IMR-90 (cell line): Measurements from ENCODE around the gene MTMR4. TPM values are rescaled to one million over a fixed set of nuclear protein-coding genes. Genes with fewer than 3 reads are reported as not detected.
A peak's percentile ranks its signal among the peaks of the same experiment; 100 is the strongest.

ENCODE experiments used
- ATAC-seq: fragments of 200-7000 bp; cut with Tn5 transposase; 2 replicates; pipeline ENCODE4 v1.9.1; 2020; ENCODE audit warnings: low read depth, mild to moderate bottlenecking, moderate library complexity
- BruUV-seq: library from RNA; stranded (reverse); fragments of 400-500 nt; replicated peaks from 2 replicates; lab custom pipeline; 2021; lab: Mats Ljungman, UMichigan
- CTCF ChIA-PET: fragments of 300-600 bp; formaldehyde crosslinking; extraction: SDS; loops from one replicate; lab custom pipeline; 2021; ENCODE audit warnings: antibody characterized with exemption; lab: Yijun Ruan, JAX
- POLR2A ChIA-PET: fragments of 300-600 bp; sonication (Branson Sonifier 250); formaldehyde crosslinking; loops from one replicate; lab custom pipeline; 2022; ENCODE audit warnings: antibody characterized with exemption; ENCODE audit not compliant: unreplicated experiment; lab: Charles Lee
- DNase-seq: peaks from one replicate; pipeline ENCODE4 v3.0.0; 2013
- H2AFZ ChIP-seq: replicated peaks from 2 replicates; pipeline ENCODE3; 2013; ENCODE audit warnings: low read length, mild to moderate bottlenecking; ENCODE audit not compliant: poor library complexity
- H2AK5ac ChIP-seq: 2 replicates; pipeline ENCODE4 v1.6.1; 2013; ENCODE audit warnings: low read depth, low read length, inconsistent platforms
- H2AK9ac ChIP-seq: replicated peaks from 2 replicates; pipeline ENCODE3; 2013; ENCODE audit warnings: mild to moderate bottlenecking, low read depth, low read length, moderate library complexity; ENCODE audit not compliant: poor library complexity
- H2BK120ac ChIP-seq: 2 replicates; pipeline ENCODE4 v1.6.1; 2013; ENCODE audit warnings: low read depth, low read length, inconsistent platforms
- H2BK15ac ChIP-seq: 3 replicates; pipeline ENCODE4 v1.6.1; 2013; ENCODE audit warnings: low read depth, low read length, inconsistent platforms
- H2BK20ac ChIP-seq: 2 replicates; pipeline ENCODE4 v1.6.1; 2013; ENCODE audit warnings: low read depth, mild to moderate bottlenecking, inconsistent platforms, low read length, moderate library complexity
- H2BK5ac ChIP-seq: 2 replicates; pipeline ENCODE4 v1.6.1; 2013; ENCODE audit warnings: mild to moderate bottlenecking, low read depth, low read length, inconsistent platforms; ENCODE audit not compliant: poor library complexity, severe bottlenecking
- H3K14ac ChIP-seq: replicated peaks from 2 replicates; pipeline ENCODE4 v1.6.1; 2013; ENCODE audit warnings: low read depth, low read length, inconsistent platforms
- H3K18ac ChIP-seq: 2 replicates; pipeline ENCODE4 v1.6.1; 2013; ENCODE audit warnings: low read depth, low read length, control low read depth
- H3K23ac ChIP-seq: 2 replicates; pipeline ENCODE4 v1.6.1; 2013; ENCODE audit warnings: low read depth, low read length, inconsistent platforms
- H3K27ac ChIP-seq: 2 replicates; pipeline ENCODE4 v1.5.1; 2013; ENCODE audit warnings: mild to moderate bottlenecking, control low read depth, low read length; ENCODE audit not compliant: insufficient read depth
- H3K27me3 ChIP-seq: 2 replicates; pipeline ENCODE4 v1.6.1; 2013; ENCODE audit warnings: low read length; ENCODE audit not compliant: control insufficient read depth, insufficient read depth
- H3K36me3 ChIP-seq: 2 replicates; pipeline ENCODE4 v1.6.1; 2013; ENCODE audit warnings: low read length, mixed read lengths; ENCODE audit not compliant: control insufficient read depth, insufficient read depth
- H3K4ac ChIP-seq: 2 replicates; pipeline ENCODE4 v1.6.1; 2013; ENCODE audit warnings: low read depth, low read length, inconsistent platforms
- H3K4me1 ChIP-seq: 2 replicates; pipeline ENCODE4 v1.6.1; 2013; ENCODE audit warnings: low read length, mixed read lengths; ENCODE audit not compliant: control insufficient read depth, insufficient read depth
- H3K4me2 ChIP-seq: 2 replicates; pipeline ENCODE4 v1.6.1; 2013; ENCODE audit warnings: low read depth, mild to moderate bottlenecking, control low read depth, low read length, moderate library complexity
- H3K4me3 ChIP-seq: 2 replicates; pipeline ENCODE4 v1.5.1; 2013; ENCODE audit warnings: low read depth, mild to moderate bottlenecking, control low read depth, low read length, moderate library complexity; ENCODE audit not compliant: insufficient read depth
- H3K56ac ChIP-seq: 2 replicates; pipeline ENCODE4 v1.6.1; 2013; ENCODE audit warnings: low read length, inconsistent platforms; ENCODE audit not compliant: insufficient read depth; ENCODE audit errors: extremely low read depth
- H3K79me1 ChIP-seq, 2 experiments: 2 replicates each; pipeline ENCODE4 v1.6.1; 2013; ENCODE audit warnings: low read length in 2 of 2, inconsistent platforms in 1 of 2, low read depth in 1 of 2
- H3K9ac ChIP-seq: 2 replicates; pipeline ENCODE4 v1.6.1; 2013; ENCODE audit warnings: low read depth, low read length, control low read depth
- H3K9me1 ChIP-seq: 2 replicates; pipeline ENCODE4 v1.6.1; 2013; ENCODE audit warnings: low read length, inconsistent platforms; ENCODE audit not compliant: insufficient read depth
- H3K9me3 ChIP-seq: 2 replicates; pipeline ENCODE4 v1.6.1; 2013; ENCODE audit warnings: low read length; ENCODE audit not compliant: control insufficient read depth, insufficient read depth
- H4K20me1 ChIP-seq: 2 replicates; pipeline ENCODE4 v1.6.1; 2013; ENCODE audit warnings: low read length, inconsistent platforms; ENCODE audit not compliant: insufficient read depth
- H4K5ac ChIP-seq: 2 replicates; pipeline ENCODE4 v1.6.1; 2013; ENCODE audit warnings: mild to moderate bottlenecking, low read depth, low read length, control low read depth
- H4K8ac ChIP-seq, 2 experiments: 2 replicates each; pipeline ENCODE4 v1.6.1; 2013; ENCODE audit warnings: low read depth in 2 of 2, low read length in 2 of 2, control low read depth in 1 of 2, inconsistent platforms in 1 of 2
- H4K91ac ChIP-seq: 2 replicates; pipeline ENCODE4 v1.6.1; 2013; ENCODE audit warnings: low read depth, low read length, inconsistent platforms; ENCODE audit not compliant: insufficient read depth
- MAZ ChIP-seq: IDR thresholded peaks from 2 replicates; pipeline ENCODE4 v1.6.1; 2012; ENCODE audit warnings: low read depth, mild to moderate bottlenecking, low read length, improper control_type of control experiment, moderate library complexity, borderline replicate concordance
- SMC3 ChIP-seq: fragments of 150-350 bp; IDR thresholded peaks from 2 replicates; pipeline ENCODE4 v1.6.1; 2016; ENCODE audit warnings: low read depth, mild to moderate bottlenecking, antibody characterized with exemption, low read length, moderate library complexity
- WGBS, 2 experiments: methylation state at CpG; one replicate each; pipeline versions ENCODE4 v1.1.5 to v1.1.7; 2013; ENCODE audit warnings: missing lambda C conversion rate in 2 of 2; ENCODE audit not compliant: insufficient read length in 1 of 2; ENCODE audit errors: extremely low coverage in 2 of 2; 5-methylcytosine and 5-hydroxymethylcytosine counted together
- dilution Hi-C: fragments of 300-500 bp; cut with HindIII; formaldehyde crosslinking; loops from one replicate; pipeline ENCODE4 v1.14.3; 2018; ENCODE audit warnings: low sequenced_read_pairs; ENCODE audit not compliant: unreplicated experiment
- in situ Hi-C: fragments of 300-500 bp; cut with MboI; formaldehyde crosslinking; loops from 3 replicates; pipeline ENCODE4 v1.14.3; 2019; ENCODE audit warnings: low sequenced_read_pairs, inconsistent platforms, mixed read lengths
- intact Hi-C: fragments of 100-400 bp; cut with micrococcal nuclease; formaldehyde crosslinking; loops from 2 replicates; pipeline ENCODE4 v1.10.0; 2022
- polyA plus RNA-seq, 3 experiments: library from polyadenylated mRNA; depleted of rRNA; stranded (reverse); fragments of >200 nt; gene quantifications; 2 replicates each; pipeline ENCODE4 v1.2.3, GENCODE V29; 2012; ENCODE audit warnings: low replicate concordance in 1 of 3
- total RNA-seq: library from RNA; depleted of rRNA; stranded (reverse); fragments of >200 nt; gene quantifications from 2 replicates; pipeline ENCODE4 v1.2.3, GENCODE V29; 2012

The MTMR4 gene
- total and polyA plus RNA-seq, 2 of the 4 experiments (the other 2 are of a cell fraction): 13.2 to 42.5 TPM

DNA sequence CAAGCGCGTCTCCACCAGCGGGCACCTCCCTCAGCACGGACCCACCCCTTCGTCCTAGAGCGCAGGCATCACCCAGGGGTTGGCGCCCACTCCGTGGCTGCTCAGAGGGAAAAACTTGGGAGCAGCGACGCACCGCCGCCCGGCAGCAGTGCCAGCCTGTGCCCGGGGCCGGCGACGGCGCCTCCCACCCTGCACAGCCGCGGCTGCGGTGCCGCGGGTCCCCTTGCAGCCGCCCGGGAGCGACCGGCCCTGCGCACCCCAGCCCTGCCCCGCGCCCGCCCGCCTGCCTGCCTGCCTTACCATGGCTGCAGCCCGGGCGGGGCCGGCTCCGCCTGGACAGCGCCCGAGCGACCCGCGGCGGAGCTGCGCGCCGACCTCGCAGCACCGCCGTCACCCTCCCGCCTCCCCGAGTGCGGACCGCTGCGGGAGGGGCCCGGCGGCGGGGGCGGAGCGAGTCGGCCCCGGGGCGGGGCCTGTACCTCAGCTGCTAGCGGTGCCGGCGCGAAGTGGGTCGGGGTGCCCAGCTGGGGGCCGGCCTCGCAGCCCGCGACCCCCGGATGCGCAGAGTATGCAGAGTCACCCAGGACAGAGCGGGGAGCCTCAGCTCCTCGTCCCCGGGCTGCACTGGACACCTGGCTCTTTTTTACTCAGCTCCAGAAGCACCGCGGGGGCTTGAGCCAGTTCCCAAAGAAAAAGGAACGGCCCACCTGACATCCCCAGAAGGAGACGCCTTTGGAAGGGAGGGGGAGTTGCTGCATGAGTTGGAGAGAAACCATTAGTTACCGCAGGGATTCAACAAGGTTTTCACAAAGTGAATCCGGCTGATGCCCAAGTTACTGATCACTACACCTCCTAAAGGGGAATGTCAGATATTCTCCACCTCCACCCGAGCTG is 17.5 kb upstream of the MTMR4 start:
- peak overlapping the region; percentile 91 for H2AFZ ChIP-seq
- H3K23ac ChIP-seq: peak overlapping the region; percentile 71
- H3K27ac ChIP-seq: no peak overlapping the region
- H3K56ac ChIP-seq: no peak overlapping the region
- H3K4me3 ChIP-seq: peak overlapping the region; percentile 47
- peak overlapping the region; percentile 20 for H3K9ac ChIP-seq
- H2AK9ac ChIP-seq: peak overlapping the region; percentile 44
- in situ Hi-C loops: no loop called here
- no peak overlapping the region for H2BK20ac ChIP-seq
- H2BK5ac ChIP-seq: no peak overlapping the region
- H4K8ac ChIP-seq: peak overlapping the region in 1 of 2 experiments; percentile 10; a peak in 1 of 4 replicates
- intact Hi-C loops: no loop called here
- H2AK5ac ChIP-seq: peak overlapping the region; percentile 14; the same call in 1 of the 2 replicates
- ChIA-PET POLR2A (no interaction called here), CTCF (interaction anchor here (0.7 kb wide), 1 partner anchor 28 kb away, joined by 3 read pairs; no protein-coding TSS in a partner anchor)
- ATAC-seq (peak; percentile 93), DNase-seq (peak; percentile 21)
- no peaks in the 10 kb centered on the region for H3K36me3 ChIP-seq
- no peaks in the 10 kb centered on the region for H3K79me1 ChIP-seq
- H3K14ac ChIP-seq: no peak overlapping the region
- no peak overlapping the region for H4K5ac ChIP-seq
- peaks cover 8% of the 10 kb centered on the region for H3K27me3 ChIP-seq
- peak overlapping the region; percentile 86 for H3K4me2 ChIP-seq
- H3K4me1 ChIP-seq: peaks cover 6% of the 10 kb centered on the region; the same call in 1 of the 2 replicates
- dilution Hi-C loops: no loop called here
- no peak overlapping the region for H4K91ac ChIP-seq
- H4K20me1 ChIP-seq: no peaks in the 10 kb centered on the region
- H2BK15ac ChIP-seq: no peak overlapping the region
- peaks cover 6% of the 10 kb centered on the region; the same call in 1 of the 2 replicates for H3K9me1 ChIP-seq
- H2BK120ac ChIP-seq: no peak overlapping the region
- WGBS, 2 experiments: 1% methylated on average over 41 of the region's 82 CpGs; no CpG with 5 or more reads in 1 of the 2 experiments
- H3K18ac ChIP-seq: no peak overlapping the region
- H3K9me3 ChIP-seq: no peaks in the 10 kb centered on the region
- TF ChIP-seq SMC3: no peak
- peak; percentile 62; the same call in 1 of the 2 replicates for TF ChIP-seq MAZ
- BruUV-seq: no TSS peak
- H3K4ac ChIP-seq: no peak overlapping the region
